Choroid plexus epithelial cell (primary cell): ENCODE data around the gene BRD2.
A peak's percentile ranks its signal among the peaks of the same experiment; 100 is the strongest.

ENCODE experiments used
- DNase-seq: peaks from one replicate; pipeline ENCODE4 v3.0.0-alpha.2; 2010; ENCODE audit warnings: low read depth
- H3K4me3 ChIP-seq: 2 replicates; pipeline ENCODE4 v1.5.1; 2011; ENCODE audit warnings: low read depth, mild to moderate bottlenecking, control low read depth, low read length, moderate library complexity
- TF ChIP-seq, protein P1 (sequence below): conservative IDR thresholded peaks from 2 replicates; pipeline ENCODE4 v1.5.1; 2011; ENCODE audit warnings: low read depth, mild to moderate bottlenecking, control low read depth, inconsistent platforms, low read length, moderate library complexity

BRD2 gene

GRCh38 chr6:32943864-32944649 lies 24.3 kb upstream of the BRD2 start:
- H3K4me3 ChIP-seq: no peak overlapping the region
- DNase-seq: no peak
- TF ChIP-seq, protein P1, sequence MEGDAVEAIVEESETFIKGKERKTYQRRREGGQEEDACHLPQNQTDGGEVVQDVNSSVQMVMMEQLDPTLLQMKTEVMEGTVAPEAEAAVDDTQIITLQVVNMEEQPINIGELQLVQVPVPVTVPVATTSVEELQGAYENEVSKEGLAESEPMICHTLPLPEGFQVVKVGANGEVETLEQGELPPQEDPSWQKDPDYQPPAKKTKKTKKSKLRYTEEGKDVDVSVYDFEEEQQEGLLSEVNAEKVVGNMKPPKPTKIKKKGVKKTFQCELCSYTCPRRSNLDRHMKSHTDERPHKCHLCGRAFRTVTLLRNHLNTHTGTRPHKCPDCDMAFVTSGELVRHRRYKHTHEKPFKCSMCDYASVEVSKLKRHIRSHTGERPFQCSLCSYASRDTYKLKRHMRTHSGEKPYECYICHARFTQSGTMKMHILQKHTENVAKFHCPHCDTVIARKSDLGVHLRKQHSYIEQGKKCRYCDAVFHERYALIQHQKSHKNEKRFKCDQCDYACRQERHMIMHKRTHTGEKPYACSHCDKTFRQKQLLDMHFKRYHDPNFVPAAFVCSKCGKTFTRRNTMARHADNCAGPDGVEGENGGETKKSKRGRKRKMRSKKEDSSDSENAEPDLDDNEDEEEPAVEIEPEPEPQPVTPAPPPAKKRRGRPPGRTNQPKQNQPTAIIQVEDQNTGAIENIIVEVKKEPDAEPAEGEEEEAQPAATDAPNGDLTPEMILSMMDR: no peak

- DNase-seq: no peak
- TF ChIP-seq, protein P1: no peak
- H3K4me3 ChIP-seq: no peak overlapping the region
Observed at GRCh38 chr6:32945108-32945760, 23.2 kb upstream of the BRD2 start.

DNA sequence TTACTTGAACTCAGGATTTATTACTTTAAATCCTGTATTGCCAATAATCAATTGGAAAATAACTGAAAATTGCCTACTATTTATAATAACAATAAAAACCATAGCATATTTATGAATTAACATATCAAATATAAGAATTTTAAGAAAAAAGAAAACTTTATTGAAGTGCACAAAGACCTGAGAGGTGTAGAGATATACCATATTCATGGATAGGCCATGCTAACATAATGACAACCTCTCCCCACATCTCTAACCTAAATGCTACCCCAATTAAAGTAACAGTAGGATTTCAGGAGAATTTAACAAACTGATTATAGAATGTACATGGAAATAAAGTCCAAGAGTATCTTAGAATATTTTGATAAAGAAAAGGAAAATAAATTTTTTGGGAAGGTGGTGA lies 22.4 kb upstream of the BRD2 start:
- H3K4me3 ChIP-seq: no peak overlapping the region
- TF ChIP-seq, protein P1: no peak
- no peak for DNase-seq

DNA sequence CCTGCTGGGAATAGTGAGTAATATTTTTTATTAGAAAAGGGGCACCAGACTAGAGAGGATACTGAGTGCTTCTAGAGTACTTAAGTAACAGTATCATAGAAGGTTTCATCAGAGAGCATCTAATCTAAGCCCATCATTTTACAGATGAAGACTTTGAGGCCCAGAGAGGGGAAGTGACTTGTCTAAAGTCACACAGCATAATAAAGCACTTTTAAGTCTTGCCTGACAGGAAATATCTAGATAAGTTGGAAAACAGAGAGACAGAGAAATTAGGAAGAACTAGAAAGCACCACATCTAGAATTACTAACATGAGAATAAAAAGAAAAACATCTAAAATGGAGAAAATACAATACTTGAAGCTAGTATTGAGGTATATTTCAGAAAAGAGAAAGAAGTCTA lies 21.5 kb upstream of the BRD2 start:
- H3K4me3 ChIP-seq: no peak overlapping the region
- TF ChIP-seq, protein P1: no peak
- DNase-seq: no peak

DNA sequence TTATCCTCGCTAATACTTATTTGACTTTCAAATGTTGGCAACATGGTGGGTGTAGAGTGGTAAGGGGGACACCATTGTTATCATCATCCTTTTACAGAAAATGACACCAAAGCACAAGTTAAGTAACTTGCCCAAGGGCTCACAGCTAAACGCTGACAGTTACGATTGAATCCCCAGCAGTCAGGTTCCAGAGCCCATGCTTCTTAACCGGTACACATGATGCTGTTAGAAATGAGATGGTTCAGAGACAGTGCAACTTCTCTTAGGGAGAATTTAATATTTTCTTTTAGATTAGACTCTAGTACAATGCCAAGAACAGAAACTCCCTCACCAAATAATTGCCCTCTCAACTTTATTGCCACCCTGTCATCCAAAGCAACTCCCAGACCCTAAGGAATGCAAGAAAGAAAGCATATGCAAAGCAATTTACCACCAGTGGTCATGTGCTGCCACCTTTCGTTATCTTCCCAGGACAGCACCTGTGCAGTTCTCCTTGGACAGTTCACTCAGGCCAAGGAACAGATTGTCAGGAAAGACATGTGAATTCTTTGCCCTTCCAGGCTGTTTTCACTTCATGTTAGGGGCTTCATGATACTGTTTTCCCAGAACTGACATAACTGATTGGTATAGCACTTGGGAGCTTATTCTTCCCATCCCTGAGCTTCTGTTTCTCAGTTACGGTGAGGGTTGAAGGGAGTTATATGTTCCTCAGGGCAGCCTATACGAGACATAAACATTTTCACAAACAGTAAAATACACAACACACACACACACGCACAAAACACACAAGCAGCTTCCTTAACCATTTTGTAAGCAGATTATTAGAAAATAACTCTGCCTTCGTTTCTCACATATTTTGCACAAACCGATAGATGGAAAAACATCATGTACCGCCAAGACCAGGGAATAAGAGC lies 20.6 kb upstream of the BRD2 start:
- DNase-seq: peak; percentile 65
- H3K4me3 ChIP-seq: no peak overlapping the region
- TF ChIP-seq, protein P1: peak; percentile 63

DNA sequence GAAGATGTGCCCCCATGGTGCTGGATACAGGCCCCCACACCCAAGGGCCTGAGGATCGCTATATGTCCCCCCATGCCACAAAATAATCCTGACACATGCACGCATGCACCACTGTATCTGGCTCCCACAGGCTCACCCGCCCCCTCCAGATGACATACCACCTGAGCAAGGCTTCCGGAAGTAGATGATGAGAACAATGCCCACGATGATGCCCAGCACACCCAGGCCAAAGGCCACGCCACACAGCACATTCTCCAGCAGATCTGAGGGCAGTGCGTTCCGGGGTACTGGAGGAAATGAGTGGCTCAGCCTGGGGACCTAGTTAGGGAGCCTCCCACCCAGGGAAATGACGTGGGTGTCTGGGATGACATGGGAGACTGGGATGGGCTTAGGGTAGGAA lies 19.3 kb upstream of the BRD2 start:
- TF ChIP-seq, protein P1: no peak
- DNase-seq: no peak
- no peak overlapping the region for H3K4me3 ChIP-seq
